NAMALWA (cell line): ENCODE measurements around the gene GLRA3.
"Not testable (repeated sequence)": the region's sequence is repeated elsewhere in the genome, so short reads cannot be mapped to it uniquely, and the experiment has no call there.

Experiments used
- DNase-seq: peaks from one replicate; pipeline ENCODE4 v3.0.0-alpha.2; 2015; ENCODE audit warnings: low spot score

The GLRA3 gene

DNA sequence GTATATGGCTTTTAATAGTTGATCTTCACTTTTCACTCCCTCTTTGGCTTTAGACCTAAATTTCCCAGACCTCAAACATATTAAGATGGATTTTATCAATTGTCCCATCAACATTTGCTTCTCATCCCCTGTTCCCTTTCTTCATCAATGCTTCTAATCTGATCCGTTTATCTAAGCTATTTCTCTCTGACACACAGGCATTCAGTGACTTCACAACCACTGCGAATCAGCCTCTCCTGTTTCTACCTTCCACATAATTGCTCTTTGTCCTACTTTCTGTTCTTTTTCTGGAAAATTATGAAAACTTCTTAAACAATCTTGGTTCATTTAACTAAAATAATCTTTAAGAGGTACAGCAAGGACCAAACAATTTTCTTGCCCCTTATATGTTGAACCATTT lies 115.2 kb downstream of the GLRA3 start:
- DNase-seq: no peak

DNA sequence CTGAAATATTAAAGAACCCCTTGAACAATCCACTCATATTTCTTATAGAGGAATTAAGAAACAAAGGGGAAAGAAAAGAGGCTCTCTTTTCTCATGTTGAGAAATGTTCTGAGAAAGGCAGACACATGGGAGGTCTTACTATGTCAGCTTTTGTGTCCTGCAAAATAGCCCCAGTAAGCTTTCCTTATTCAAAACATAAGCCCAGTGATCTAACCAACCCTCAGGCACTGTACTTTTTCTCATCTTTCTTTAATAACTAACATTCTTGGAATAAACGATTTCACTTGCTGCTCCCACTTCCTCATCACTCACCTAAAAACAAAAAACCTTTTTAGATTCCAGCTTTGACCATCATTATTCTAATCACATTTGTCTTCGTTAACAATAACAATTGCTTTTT lies 115.9 kb downstream of the GLRA3 start:
- no peak for DNase-seq

DNA sequence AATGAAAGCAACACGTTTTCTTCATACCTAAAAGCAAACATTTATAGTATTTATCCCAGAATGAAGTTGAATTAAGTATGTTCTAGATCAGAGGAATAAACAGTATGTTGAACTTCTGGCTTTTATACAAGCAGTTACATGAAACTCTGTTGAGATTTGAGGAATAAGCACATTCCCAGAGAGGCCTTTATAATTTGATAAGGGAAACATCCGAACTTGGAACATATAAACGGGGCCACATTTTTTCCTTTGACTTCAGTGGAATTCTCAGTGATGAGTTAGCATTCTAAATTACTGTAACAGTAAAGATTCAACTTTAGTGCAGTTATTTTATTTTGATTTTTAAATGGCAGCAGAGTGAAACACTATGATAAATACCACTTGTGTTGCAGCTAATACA lies 119.5 kb downstream of the GLRA3 start:
- DNase-seq: no peak

DNA sequence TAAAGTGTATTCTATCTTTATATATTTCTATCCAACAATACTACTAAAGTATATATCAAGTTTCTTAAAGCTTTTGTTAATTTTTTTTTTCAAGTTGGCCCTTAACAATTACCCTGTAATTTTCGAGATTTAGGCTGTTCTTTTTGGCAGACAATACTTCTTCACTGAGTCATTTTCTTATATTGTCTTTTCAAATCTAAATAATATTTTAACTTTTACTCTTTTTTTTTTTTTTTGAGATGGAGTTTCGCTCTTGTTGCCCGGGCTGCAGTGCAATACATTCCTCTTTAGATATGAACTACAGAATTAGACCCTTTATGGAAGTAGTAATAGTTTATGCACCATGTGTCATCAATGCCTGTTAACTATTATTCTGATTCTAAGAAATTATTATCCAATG lies 120.7 kb downstream of the GLRA3 start:
- DNase-seq: no peak

DNA sequence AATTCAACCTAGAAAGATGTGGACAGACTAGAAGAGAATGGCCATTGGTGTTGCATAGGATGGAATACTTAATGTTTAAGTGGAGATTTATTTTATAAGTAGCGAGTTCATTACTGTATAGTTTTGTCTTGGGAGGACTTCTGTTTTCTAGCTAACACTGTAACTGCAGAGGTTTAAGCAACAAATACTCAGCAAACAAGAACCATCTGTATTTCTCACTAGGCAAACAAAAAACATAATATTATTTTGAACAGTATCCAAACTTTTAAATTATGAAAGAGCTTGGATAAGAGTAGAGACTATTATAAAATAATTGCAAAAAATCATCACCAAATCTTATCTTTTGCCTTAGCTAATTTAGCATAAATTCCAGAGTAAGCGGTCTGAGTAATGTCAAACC lies 121.1 kb downstream of the GLRA3 start:
- no peak for DNase-seq

DNA sequence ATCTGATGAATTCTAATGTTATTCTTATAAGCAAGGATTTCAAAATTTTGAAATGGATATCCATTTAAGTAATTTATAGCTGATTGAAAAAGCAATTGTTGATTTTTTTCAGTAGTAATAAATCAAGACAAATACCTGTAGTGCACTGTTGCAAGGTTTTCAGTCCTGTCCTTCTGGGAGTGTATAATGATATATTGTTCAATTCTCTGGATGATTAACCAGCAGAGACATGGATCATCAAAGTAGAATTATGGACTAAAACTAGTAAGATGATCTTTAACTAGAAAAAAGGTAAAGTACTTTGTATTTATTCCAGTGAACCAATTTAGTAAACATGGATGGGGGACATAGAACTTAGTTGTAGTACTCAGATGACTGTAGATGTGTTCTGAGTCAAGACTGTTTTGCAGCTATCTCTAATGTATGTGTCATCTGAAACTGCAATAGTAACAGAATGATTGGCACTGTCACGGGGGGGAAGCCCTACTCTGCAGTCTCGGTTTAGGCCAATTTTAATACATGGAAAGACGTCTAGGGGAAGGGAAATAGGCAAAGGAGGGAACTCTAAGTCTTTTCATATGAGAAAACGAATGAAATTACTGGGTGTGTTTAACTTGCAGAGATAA lies 121.9 kb downstream of the GLRA3 start:
- no peak for DNase-seq

DNA sequence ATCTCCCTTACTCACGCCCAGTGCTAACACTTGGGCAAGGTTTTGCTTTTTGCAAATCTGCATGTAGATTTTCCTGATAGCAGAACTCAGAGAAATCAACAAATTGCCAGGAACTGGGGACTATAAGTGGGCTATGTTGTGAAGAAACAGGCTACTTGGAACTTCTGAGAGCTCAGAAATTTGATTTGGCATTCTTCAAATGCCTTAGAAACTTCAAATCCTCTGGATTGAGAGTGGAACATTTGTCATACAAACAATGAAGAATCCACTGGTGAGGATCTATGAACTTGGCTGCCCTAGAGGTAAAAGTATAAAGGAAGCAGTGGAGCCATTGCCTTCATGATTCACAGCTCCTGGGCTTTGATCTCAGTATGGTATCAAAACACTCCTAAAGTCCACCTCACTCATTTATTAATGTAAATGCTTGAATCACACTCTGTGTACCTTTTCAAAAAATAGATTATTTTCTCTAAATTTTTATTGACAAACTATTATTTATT lies 126.0 kb downstream of the GLRA3 start:
- DNase-seq: no peak

DNA sequence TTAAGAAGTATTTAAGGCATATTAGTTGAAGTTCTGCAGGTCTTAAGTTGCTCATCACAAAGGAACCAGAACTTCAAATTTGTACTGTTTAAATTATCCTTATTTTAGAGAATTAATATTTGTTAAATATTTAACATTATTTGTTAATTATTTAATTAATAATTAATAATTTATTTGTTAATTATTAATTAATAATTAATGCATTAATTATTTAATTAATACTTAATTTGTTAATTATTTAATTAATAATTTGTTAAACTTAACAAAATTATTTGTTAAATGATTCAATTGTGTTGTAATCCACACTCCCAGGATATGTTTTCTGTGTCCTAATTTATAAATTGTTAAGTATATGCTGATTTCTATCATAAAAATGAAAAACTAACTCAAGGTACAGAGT lies 129.4 kb downstream of the GLRA3 start:
- no peak for DNase-seq

DNA sequence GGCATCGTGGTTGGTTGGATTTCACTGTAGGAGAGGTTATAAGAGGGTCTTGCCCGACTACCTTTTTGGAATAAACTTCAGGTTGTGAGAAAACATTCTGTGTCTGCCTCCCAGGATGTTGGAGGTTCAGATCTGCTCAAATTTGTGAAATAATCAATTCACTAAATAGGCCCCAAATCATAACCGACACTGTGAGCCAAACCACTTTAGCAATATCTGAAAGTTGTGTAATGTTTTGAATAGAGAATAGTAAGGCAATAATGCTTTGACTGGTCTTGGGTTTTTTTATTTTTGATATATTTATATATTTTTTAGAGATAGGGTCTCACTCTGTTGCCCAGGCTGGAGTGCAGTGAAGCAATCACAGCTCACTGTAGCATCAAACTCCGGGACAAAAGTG lies 131.2 kb downstream of the GLRA3 start:
- no peak for DNase-seq

DNA sequence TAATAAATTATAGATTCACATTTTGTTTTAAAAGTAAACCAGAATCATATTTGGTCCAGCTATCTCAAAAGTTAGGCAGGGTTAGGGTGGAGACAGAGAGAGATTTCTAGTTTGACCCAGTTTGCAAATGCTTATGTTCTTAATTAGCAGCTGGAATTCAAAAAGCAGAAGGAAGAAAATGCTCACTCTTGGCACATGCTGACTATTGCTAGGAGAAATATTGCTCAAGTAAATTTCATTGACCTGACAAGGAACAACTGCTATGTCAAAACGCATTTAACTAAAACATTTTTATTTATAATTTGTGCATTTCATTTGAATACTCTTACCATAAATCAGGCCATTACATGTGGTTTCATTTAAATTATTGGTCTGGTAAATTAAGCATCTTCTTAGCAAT lies 131.8 kb downstream of the GLRA3 start:
- no peak for DNase-seq

DNA sequence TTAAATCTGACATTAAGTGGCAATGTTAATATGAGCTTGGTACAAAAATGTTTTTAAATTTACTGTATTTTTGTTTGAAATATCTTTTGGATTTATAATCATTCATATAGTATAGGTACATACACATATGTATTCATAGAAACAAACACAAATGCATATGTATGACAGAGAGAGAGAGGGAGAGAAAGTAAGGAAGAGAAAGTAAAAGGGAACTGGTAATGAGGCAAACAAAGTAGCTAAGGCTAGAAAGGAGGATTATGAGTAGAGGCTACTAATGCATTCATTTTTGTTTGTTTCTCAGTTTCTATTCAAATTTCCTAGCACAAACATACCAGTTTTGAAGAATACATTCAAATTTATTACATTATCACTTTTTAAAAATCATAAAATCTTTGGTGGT lies 132.4 kb downstream of the GLRA3 start:
- DNase-seq: no peak

DNA sequence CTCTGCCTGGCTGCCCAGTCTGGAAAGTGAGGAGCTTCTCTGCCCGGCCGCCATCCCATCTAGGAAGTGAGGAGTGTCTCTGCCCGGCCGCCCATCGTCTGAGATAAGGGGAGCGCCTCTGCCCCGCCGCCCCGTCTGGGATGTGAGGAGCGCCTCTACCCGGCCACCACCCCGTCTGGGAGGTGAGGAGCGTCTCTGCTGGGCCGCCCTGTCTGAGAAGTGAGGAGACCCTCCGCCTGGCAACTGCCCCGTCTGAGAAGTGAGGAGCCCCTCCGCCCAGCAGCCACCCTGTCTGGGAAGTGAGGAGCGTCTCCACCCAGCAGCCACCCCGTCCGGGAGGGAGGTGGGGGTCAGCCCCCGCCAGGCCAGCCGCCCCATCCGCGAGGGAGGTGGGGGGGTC lies 137.2 kb downstream of the GLRA3 start:
- not testable (repeated sequence) for DNase-seq

DNA sequence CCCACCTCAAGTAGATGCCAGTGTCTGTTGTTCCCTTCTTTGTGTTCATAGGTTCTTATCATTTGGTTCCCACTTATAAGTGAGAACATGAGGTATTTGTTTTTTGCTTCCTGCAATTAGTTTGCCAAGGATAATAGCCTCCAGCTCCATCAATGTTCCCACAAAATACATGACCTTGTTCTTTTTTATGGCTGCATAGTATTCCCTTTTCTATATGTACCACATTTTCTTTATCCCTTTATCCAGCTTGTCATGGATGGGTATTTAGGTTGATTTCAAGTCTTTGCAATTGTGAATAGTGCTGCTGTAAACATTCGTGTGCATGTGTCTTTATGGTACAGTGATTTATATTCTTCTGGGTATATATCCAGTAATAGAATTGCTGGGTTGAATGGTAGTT lies 138.4 kb downstream of the GLRA3 start:
- no peak for DNase-seq

DNA sequence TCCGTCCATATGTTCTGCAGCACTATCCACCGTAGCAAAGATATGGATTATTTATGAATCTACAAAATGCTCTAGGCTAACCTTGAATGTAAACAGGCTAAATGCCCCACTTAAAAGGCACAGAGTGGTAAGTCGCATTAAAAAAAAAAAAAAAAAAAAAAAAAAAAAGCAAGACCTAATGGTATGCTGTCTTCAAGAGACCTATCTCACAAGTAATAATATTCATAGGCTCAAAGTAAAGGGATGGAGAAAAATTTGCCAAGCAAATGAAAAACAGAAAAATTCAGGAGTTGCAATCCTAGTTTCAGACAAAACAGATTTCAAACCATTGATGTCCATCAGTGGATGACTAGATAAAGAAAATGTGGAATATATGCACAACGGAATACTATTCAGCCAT lies 139.4 kb downstream of the GLRA3 start:
- DNase-seq: no peak

DNA sequence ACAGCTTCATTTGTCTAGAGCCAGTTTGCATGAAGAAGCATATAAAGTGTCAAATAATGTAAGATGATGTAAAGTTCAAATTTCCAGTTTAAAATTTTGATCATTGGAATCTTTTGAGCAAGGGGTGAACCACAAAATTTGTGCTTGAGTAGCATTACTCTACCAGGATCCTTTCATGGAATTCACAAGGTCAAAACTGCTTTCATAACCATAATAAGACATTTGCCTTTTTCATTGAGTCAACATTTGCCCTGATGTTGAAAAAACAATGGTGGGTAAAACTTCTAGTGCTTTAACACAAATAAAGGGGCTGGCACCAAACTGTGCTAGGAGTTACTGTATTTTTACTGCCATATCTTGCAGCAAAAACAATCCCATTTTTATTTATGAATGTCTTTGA lies 142.2 kb downstream of the GLRA3 start:
- no peak for DNase-seq

DNA sequence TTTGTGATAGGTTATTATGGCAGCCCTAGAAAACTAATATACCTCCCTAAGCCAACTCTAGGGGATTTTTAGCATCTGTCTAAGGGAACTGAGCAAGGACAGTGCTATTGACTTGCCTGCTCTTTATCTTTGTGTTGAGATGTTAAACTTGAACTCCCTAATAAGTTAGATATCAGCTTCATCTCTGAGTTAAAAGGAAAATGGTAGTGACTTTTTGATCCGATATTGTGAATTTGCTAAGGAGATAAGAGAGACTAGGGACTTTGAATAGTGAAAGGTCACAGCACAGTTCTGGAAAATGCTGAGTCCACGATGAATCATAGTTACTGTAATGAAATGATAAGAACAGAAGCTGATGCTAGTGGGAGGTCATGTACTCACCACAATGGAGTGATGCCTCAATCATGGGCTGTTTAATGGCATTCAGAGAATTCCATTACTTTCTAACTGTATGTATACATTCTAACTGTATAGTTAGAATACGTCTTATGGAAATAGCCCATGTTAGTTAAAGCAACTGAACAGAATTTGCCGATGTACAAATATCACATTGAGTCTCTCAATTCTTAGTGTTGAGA lies 147.2 kb downstream of the GLRA3 start:
- DNase-seq: no peak

DNA sequence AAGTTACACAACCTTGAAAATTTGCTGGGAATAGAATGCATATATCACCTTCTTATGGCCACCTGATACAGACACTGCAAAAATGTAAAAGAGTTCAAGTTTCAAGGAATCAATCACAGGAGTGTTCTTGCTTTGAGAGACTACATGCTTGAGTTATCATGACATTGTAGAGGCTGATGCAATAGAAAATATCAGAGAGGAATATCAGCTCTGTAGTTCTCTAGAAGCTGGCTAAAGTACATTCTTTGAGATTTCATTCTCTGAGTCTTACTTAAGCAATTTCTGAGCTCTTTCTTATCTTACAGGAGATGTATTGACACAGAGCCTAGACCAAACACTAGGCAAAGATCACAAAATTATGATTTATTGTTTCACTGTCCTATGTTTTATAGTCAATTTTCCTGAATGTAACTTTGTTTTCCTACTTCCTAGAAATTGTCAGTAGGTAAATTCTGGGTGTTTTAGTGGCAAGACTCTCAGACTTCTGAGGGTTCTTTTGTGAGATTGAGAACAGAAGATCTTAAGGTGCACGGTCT lies 154.7 kb downstream of the GLRA3 start:
- DNase-seq: no peak

DNA sequence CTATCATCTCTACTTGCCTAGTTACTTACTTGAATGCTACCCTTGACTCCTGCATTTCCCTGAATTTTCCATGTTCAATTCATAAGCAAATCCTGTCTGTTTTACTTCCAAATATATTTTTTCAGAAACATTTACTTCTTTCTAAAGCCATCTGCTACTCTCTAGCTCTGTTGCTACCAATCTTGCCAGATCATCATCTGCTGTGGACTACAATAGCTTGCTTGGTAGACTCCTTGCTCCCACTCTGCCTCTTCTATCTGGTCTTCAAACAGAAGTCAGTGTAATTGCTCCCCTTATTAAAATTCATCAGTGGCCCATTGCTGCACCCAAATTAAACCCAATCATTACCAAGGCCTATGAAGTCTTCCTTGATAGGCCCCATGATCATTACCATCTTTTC lies 155.2 kb downstream of the GLRA3 start:
- DNase-seq: no peak

DNA sequence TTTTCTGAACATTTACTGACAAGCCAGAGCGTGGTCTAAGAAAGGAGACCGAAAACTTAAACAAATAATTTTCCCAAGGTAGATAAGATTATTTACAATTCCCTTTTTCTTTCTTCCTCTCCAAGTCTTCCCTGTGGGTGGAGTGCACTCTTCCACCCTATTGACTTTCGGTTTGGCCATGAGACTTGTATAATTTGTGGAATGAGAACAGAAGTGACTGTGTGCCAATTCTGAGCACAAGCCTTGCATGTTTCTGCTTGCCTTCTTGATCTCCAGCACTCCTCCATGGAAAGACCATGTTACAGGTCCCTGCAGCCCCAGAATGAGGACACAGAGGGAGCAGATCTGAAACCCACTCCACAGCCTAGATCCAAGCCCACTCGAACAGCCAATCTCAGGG lies 156.8 kb downstream of the GLRA3 start:
- no peak for DNase-seq

DNA sequence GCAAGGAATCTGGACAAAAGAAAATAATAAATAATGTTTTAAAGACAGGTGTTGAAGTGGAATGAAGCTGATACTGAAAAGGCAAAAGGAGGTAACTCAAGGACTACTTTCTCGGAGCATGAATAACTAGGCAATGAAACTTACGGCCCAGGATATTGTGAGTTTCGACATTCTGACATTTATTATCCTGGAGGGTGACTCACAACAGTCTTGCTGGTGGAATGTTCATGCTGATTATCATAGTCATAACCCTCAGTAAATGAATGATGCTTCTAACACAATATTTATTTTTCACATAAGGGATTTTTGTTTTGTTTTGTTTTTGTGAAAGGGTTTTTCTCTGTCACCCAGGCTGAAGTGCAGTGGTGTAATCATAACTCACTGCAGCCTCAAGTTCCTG lies 159.8 kb downstream of the GLRA3 start:
- DNase-seq: no peak

DNA sequence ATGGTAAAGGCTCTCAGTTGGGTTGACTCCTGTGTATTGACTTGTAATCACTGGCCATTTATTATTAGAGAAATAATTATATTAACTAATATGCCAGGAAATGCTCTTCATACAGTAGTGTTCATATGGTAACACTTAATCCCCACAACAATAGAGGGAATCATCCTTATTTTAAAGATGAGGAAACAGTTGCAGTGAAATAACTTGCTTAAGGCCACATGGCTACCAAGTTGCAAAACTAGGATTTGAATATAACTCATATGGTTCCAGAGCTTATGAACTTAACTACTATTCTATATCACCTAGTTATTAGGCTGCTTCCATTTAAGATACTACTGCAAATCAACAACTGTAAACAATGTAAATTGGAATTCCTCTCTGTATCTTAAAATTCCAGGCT lies 163.2 kb downstream of the GLRA3 start:
- DNase-seq: no peak

DNA sequence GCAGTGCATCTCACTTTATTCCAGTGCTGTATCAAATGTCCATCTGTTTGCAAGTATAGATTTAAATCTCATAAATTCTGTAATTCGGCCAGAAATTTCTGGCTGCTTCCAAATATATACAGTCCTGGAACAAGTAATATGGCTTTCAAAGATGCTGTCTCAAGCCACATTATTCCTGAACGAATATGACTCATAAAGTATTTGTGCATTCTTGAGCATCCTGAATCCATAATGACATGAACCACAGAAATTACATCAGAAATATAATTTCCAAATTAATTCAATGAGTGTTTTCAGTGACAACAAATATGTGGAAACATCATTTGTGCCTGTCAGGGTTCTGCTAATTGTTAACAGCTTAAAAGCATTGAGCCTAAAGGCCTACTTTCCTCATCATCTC lies 165.8 kb downstream of the GLRA3 start:
- DNase-seq: no peak

DNA sequence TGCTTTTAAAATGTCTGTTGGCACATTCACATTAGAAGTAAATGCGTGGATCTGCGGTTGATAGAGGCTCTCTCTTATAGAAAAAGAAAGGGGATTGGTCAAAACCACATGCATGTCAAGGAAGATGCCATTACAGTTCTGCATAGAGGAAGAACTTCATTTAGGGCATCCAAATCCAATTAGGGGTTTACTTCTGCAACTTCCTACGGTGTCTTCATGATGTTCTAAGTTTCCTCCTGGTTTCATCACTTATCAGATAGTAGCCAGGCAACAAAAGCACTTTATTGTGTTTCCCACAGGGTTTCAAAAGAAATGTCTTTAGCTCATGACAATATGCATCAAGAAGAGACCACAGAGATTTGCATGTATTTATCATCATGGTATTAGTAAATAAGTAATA lies 170.8 kb downstream of the GLRA3 start:
- DNase-seq: no peak

DNA sequence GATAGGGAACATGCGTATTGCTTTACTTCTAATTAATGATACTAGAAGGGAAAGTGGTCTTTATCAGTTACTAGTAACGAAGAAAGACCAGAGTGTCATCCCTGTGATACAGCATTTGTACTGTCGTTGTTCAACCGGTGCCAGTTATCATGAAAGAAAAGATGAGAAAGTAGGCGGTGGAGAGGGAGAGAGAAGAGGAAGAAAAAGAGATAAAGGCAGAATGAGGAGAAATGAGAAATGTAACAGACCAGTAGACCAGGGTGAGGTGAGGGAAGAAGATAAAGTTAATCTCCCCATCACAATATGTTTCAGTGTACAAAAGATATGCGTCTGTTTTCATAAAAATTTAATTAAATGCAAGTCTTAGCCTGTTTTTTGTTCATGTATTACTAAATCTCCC lies 171.6 kb downstream of the GLRA3 start:
- no peak for DNase-seq
